NCI-H146 treated with DMSO at 0.1 percent for 48 hours (cell line): ENCODE results near the gene SIGLEC15.
"Not testable (repeated sequence)": the region's sequence is repeated elsewhere in the genome, so short reads cannot be mapped to it uniquely, and the experiment has no call there.

Experiments
- DNase-seq: peaks from one replicate; lab custom pipeline; 2025; ENCODE audit not compliant: unreplicated experiment; lab: John Stamatoyannopoulos, UW

The SIGLEC15 gene

DNA sequence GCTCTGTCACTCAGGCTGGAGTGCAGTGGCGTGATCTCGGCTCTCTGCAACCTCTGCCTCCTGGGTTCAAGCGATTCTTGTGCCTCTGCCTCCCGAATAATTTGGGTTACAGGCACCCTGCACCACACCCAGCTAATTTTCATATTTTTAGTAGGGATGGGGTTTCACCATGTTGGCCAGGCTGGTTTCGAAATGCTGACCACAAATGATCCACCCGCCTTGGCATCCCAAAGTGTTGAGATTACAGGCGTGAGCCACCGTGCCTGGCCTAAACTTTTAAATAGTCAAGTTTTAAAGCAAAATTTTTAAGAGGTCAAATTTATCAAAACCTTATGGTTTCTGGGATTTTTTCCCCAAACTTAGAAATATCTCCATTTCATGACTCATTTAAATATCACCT is 6.7 kb upstream of the SIGLEC15 start:
- DNase-seq: not testable (repeated sequence)

DNA sequence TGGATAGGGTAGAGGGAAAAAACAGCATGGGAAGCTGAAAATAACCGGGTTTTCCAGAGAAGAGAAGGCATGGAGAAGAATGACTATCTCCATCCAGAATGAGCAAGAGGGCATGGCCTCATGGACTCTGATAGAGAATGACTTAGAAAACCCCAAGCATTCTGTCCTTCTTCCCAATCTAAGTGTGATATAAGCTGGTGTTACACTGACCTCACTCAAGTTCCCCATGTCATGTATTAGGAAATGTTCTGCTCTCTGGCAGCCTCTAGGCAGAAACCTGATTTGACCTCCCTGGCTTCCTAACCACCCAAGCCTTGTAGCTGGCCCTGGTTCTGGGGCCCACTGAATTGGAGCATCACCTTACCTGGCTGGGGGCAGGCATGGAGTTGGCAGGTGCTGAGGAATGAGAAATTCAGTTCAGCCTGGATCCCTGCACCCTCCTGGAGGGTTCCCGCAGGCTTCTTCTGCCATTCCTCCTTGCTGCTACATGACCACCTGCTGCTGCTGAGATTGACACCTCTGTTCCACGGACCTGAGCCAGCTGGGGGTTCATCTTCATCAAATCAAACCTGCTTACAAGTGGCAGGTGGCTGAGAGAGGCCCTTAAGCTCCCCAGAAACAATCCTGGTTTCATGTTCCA is 5.2 kb upstream of the SIGLEC15 start:
- DNase-seq: no peak

DNA sequence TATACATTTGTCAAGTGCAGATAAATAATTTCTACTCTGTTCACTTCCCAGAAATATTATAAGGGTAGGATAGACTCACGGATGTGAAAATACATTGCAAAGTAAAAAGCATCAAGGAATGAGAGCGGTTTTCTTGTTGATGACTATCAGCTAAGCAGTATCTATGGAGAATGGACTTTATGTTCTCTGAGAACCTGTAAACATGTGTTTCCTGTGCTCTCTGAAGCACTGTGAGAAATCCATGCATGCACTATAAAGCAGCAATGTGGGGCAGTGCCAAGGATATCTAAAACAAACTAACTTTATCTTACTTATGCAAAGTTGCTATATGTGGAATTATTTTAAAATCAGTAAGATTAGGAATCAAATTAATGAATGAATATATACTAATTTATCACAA is 4.4 kb upstream of the SIGLEC15 start:
- no peak for DNase-seq

DNA sequence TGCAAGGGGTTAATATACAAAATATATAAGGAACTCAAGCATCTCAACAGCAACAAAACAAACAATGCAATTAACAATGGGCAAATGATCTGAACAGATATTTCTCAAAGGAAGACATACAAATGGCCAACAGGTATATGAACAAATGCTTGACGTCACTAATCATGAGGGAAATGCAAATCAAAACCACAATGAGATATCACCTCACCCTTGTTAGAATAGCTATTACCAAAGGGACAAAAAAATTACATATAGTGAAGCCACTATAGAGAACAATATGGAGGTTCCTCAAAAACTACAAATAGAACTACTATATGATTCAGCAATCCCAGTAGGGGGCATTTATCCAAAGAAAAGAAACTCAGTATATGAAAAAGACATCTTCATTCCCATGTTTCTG is 3.8 kb upstream of the SIGLEC15 start:
- DNase-seq: no peak

DNA sequence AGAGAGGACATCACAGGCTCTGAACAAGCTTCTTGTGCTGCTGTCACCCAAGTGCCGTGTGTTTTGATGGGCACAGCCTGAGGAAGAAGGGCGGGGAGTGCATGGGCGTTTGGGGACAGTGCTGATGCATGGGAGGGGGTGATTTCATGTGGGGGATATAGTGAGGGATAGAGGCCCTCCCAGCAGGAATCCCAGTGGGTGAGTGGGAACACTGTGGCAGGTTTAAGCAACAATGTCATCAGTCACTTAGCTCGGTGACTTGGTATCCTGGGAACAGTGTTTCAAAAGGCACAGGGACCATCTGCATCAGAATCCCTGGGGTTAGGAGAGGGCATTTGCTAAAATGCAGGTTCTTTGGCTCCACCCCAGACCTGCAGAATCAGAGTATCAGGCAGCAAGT is 609 bp downstream of the SIGLEC15 start:
- no peak for DNase-seq

DNA sequence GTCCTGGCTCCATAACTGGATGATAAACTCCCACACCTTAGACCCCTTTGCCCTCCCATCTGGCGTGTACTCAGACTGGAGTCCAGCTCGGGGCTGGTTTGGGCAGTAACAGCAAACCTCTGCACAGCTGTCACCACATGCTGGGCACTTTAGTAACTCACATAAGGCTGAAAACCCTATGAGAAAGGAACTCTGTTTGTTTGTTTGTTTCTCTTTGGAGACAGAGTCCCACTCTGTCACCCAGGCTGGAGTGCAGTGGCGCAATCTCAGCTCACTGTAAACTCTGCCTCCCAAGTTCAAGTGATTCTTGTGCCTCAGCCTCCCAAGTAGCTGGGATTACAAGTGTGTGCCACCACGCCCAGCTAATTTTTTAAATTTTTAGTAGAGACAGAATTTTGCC is 1.2 kb downstream of the SIGLEC15 start:
- not testable (repeated sequence) for DNase-seq

DNA sequence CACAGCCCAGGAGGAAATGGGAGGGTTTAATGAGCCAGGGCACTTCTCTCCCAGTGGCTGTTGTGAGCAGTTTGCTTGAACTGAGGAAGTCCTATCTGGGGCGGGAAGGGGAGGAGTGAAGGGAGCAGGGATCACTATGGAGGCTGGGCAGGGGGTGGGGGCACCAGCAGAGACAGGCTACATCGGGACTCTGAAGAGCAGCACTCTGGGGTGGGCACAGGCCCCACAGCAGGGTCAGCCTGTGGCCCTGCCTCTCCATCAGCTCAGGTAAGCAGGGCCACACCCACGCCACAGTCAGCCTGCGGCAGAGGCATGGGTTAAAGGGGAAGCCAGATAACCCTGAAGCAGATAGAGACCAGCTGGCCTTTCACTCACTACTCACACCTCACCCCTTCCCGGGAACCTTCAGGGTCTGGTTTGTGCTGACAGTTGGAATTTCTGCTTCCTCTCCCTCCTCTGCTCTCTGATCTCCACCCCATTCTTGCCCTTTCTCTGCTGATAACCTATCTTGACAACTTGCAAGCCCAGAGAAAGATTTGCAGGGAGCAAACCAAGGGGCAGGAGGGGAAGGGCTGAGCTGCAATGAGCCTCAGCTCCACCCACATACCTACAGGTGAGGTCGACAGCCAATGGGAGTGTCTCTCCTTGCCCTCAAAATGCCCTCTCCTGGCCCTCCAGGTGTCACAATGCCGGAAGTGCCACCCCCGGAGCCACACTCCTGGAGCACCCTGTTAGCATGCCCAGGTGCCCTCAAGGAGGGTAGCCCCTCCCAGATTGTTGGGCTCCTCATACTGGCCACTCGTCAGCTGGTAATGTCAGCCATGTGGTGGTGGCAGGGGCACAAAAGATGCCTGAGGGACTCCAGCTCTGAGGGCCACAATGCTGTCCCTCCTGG is 3.7 kb downstream of the SIGLEC15 start:
- DNase-seq: no peak

DNA sequence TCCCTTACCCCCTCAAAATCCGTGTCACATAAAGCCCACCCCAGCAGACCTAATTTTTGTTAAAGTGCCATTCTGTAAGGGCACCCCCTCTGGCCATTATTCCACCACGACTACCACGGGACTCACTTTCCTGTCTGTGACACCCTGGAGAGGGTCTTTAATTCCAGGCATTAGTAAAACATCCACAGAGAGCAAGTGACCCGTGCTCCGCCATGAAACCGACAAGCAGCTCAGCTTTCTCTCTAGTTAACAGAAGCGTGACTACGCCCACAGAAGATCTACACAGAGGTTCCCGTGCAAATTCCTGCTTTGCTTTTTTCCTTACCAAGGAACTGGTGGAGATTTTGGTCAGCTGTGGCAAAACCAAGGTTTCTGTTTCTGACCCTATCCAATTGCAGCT is 4.4 kb downstream of the SIGLEC15 start:
- DNase-seq: no peak

DNA sequence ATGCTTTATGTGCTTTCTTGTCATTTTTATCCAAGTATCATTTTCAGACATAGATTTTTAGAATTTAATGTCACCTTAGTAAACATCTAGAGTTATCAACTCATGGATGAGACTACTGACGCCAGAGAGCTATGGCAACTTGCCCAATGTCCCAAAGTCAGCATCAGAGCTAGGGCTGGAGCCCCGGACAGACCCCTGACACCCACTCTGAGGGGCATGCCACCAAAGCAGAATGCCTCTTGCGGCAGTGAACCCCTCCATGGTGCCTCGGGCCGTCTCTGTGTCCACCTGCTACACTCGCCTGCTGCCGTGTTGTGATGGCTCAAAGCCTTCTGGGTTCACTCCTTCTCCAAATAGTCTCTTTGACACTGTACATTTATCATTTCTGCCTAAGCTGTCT is 5.4 kb downstream of the SIGLEC15 start:
- DNase-seq: no peak

DNA sequence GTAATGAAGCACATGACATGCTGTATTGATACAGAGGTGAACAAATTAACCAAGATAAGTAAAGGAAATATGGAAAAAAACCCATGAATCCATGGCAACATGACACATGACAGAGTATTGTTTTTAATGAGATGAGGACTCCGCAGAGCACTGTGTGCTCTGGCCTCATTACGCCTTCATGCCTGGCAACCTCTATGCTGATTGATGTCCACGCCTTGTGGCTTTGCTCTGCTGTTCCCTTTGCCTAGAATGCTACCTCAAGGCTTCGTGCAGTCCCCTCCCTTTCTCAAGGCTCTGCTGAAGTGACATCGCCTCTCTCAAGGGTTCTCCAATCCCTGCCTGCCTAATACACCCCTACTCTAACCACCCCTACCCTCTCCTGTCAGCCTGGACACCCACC is 8.4 kb downstream of the SIGLEC15 start:
- no peak for DNase-seq

DNA sequence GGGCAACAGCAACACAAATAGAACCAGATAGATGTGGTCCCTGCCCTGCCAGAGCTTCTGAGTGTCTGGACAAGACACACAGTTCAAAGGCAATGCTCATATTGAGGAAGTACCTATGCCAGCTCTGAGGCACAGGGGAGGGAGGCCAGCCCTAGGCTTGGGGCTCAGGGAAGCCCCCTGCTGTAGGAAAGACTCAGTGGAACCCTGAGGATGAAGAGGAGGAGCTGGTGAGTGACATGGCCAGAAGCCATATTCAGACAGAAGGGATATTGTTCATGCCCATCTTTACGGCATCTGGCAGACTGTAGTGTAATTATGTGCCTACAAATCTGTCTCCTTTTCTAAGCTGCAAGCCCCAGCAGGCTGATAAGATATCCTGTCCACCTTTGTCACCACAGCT is 8.8 kb downstream of the SIGLEC15 start:
- DNase-seq: no peak

DNA sequence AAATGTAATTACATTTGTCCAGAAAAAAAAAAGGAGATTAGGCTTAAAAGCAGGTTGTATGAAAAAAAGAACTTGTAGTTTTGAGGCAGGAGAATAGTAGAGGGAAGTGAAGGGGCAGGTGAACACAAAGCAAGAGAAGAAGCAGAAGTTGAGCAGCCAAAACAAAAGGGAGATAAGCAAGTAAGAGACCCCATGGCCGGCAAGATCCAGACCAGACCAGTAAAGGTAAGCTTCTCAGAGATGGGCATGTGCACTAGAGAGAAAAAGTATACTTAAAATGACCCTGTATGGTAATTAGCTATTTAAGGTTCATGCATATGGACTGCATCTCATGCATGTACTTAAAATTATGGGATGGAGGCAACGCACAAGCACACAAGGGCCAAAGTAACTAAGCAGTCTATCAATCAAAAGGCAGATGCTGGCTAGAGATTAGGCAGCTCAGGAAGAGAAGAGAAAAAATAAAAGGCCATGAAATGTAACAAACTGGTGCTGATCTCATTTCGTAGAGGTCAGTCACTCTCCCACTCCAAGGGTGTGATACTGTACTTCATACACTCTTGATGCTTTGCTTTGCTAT is 9.7 kb downstream of the SIGLEC15 start:
- no peak for DNase-seq

DNA sequence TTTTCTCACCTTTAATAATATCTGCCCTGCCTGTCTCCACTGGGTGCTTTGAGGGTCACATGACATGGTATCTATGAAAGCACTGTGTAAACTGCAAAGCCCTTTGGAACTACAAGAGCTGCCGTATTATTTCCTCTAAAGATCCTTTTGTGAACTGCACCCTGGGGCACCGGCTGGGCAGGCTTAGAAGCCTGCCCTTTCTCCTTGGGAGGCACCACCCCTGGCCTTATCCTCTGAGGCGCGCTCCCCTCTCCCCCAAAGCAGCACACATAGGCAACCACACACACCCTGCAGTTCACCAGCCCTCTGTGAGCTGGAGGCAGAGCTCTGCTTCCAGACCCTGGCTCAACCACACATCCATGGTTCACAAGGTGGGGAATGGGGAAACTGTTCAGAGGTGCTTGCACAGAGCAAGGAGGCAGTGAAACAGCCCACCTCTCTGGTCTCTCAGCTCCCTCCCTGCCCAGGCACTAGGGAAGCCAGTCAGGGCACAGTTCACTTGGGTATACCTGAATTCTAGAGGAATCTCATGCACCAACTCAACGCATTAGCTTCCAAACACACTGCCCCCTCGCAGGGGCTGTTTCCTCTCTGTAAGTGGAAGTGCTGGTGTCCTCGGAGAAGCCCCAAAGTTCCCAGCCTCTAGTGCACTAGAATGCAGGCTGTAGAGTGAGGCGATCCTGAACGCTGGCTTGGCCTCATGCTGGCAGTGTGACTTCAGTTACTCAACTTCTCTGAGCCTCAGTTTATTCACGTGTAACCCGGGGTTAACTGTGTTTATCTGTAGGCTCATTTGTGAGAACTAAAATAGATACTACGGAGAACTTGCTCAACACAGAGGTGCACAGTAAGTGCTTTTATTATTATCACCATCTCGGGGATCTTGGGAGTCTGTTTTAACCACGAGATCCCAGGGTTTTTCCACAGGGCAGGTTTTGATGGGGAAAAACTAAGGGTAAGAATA is 11.0 kb downstream of the SIGLEC15 start:
- DNase-seq: peak; percentile 54

DNA sequence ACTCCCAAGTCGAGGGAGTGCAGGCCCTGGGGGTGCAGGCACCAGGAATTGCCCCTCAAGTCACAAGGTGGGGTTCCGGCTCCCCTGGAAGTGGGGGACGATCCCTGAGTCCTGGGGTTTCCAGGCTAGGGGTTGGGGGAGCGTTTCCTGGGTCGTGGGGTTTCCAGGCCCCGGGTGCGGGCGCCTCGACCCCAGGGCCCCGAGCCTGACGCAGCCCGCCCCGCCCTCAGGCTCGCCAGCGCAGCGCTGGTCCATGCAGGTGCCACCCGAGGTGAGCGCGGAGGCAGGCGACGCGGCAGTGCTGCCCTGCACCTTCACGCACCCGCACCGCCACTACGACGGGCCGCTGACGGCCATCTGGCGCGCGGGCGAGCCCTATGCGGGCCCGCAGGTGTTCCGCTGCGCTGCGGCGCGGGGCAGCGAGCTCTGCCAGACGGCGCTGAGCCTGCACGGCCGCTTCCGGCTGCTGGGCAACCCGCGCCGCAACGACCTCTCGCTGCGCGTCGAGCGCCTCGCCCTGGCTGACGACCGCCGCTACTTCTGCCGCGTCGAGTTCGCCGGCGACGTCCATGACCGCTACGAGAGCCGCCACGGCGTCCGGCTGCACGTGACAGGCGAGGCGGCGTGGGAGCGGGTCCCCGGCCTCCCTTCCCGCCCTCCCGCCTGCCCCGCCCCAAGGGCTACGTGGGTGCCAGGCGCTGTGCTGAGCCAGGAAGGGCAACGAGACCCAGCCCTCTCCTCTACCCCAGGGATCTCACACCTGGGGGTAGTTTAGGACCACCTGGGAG is 12.0 kb downstream of the SIGLEC15 start:
- no peak for DNase-seq

DNA sequence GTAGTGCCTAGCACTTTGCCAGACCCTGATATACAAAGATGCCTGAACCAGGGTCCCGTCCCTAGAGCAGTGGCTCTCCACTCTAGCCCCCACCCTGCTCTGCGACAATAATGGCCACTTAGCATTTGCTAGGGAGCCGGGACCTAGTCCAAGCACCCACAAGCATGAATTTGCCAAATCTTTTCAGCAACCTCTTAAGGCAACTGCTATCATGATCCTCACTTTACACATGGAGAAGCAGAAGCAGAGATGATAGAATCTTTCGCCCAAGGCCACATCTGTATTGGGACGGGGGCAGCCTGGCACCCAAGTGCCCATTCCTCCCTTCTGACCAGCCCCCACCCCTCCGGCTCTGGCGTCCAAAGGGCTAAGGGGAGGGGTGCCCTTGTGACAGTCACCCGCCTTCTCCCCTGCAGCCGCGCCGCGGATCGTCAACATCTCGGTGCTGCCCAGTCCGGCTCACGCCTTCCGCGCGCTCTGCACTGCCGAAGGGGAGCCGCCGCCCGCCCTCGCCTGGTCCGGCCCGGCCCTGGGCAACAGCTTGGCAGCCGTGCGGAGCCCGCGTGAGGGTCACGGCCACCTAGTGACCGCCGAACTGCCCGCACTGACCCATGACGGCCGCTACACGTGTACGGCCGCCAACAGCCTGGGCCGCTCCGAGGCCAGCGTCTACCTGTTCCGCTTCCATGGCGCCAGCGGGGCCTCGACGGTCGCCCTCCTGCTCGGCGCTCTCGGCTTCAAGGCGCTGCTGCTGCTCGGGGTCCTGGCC is 13.0 kb downstream of the SIGLEC15 start:
- DNase-seq: no peak

DNA sequence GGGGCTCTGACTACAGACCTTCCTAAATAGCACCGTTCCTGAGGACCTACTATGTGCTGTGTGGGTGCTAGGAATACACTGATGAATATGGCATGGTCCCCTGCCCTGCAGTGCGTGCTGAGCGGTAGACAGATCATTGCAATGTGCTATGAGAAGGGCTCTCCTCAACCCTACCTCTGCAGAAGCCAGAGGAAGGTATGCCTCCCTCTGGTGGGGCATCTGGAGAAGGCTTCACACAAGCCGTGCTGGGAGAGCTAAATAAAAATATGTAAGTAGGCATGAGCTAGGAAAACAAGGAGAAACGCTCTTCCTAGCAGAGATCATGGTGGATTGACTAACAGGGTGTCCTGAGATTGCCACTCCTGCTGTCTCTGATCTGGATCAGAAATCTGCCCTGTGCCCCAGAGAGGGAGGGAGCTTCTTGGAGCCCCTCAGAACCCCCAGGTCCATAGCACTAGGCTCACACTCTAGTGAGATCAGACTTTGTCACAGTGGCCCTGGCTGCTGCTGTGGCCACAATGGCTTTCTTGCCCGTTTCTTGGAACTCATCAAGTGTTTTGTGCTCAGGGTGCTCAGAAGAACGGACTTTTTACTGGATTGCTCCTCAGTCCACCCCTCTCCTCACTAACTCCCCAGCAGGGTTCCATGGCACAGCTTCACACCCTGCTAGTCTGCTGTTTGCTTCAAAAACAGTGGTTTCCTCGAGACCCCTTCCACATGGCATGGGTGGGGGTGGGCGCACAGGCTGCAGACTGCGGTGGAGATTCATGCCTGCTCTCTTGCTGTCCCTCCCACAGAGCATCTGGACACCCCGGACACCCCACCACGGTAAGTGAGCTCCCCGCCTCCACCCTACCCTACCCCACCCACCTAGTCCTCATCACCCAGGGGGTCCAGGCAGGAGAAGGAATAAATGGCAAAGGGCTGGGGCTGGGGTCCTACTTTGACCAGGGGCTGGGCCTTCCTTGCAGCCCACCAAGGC is 14.2 kb downstream of the SIGLEC15 start:
- peak; percentile 28 for DNase-seq

DNA sequence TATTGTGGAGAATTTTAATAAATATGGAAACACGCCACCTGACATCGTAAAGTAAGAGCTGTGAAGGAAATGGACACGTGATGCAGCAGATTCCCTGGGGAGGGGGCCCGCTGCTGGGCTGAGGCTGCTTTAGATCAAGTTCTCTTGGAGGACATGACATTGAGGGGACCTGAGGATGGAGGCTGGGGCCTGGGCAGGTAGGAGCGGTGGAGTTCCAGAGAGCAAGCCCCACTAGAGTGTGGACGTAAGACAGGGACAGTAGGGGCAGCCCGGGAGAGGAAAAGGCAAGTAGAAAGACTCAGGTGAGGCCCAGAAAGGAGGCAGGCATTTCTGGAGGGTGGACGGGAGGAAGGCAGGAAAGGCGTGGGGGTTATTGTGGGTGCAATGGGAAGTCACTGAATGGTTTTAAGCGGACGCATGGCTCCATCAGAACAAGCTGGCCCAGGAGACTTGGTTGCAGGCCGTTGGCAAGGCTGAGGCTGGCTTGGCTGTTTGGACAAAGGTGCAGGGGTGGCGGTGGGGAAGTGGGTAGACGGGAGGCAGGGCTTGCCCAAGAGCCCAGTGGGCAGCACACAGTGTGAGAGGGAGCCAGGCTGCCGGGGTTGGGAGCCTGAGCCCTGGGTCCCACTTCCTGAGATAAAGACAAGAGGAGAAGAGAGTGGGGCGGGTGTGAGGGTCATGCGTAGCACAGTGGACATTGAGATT is 15.7 kb downstream of the SIGLEC15 start:
- no peak for DNase-seq
